ENCODE results near the gene DDX10. TPM values are rescaled to one million over a fixed set of nuclear protein-coding genes. Genes with fewer than 3 reads are reported as not detected.

The DDX10 gene
- total RNA-seq, 1 experiment from 2014 or later, result 72.2 TPM

DNA sequence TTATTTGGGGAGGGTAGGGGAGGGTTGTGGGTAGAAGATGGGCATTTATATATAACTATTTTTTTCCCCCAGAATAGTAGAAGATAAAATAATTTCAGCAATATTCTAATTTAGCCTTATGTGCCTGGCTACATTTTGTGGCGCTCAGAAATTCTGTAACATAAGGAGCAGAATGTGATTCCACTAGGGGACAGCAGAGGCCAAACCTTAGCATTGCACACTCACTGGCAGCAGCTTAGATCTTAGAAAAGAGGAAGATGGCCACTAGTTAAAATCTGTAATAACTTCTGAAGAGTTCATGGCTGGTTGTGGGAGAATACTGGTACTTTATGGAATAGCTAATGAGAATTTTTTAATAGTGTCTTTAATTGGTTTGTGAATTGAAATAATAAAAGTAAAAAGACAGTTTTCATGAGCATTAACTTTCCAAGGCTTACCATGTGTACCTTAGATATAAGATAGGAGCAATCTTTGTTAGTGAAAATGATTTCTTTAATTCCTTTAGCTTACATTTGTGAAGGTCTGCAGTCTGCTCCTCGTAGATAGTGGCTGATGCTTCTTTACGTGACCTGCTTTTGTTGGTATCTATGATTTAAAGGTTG lies 33.1 kb downstream of the DDX10 start:
- no peaks in the 10 kb centered on the region for H3K4me1 ChIP-seq (ENCODE audit: insufficient read depth, low read length, poor library complexity, severe bottlenecking)
- no peak overlapping the region for H3K4me3 ChIP-seq (ENCODE audit: low read depth, low read length, poor library complexity, severe bottlenecking)
- BruUV-seq (replicated peaks), result no TSS peak
- no peaks in the 10 kb centered on the region for H3K27me3 ChIP-seq (replicated peaks; ENCODE audit: insufficient read depth, low read depth, low read length, poor library complexity)
- H3K27ac ChIP-seq (ENCODE audit: low read depth, low read length, poor library complexity, severe bottlenecking), result no peak overlapping the region
- no peak for TF ChIP-seq EZH2 (IDR thresholded peaks at IDR 0.05; ENCODE audit: borderline replicate concordance, low read depth, low read length, poor library complexity, severe bottlenecking)
- TF ChIP-seq, protein P1, sequence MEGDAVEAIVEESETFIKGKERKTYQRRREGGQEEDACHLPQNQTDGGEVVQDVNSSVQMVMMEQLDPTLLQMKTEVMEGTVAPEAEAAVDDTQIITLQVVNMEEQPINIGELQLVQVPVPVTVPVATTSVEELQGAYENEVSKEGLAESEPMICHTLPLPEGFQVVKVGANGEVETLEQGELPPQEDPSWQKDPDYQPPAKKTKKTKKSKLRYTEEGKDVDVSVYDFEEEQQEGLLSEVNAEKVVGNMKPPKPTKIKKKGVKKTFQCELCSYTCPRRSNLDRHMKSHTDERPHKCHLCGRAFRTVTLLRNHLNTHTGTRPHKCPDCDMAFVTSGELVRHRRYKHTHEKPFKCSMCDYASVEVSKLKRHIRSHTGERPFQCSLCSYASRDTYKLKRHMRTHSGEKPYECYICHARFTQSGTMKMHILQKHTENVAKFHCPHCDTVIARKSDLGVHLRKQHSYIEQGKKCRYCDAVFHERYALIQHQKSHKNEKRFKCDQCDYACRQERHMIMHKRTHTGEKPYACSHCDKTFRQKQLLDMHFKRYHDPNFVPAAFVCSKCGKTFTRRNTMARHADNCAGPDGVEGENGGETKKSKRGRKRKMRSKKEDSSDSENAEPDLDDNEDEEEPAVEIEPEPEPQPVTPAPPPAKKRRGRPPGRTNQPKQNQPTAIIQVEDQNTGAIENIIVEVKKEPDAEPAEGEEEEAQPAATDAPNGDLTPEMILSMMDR (conservative IDR thresholded peaks at IDR 0.05; ENCODE audit: low read depth, low read length), result peak; percentile 95
- POLR2A ChIA-PET (ENCODE audit: low non-redundant PET), result no interaction called here
- H3K9me3 ChIP-seq (ENCODE audit: low read depth, low read length, poor library complexity, severe bottlenecking), result no peaks in the 10 kb centered on the region
- CTCF ChIA-PET, result interaction anchor here (0.5 to 1.5 kb wide), 7 partner anchors 133 to 1241 kb away, joined by 3 to 11 read pairs (median 3); partner anchors contain the start of gene ATM
- intact Hi-C loops (cut with micrococcal nuclease; ENCODE audit: unreplicated experiment), result loop anchor here (1.0 kb wide), 2 partner anchors 173 to 999 kb away; no protein-coding TSS in a partner anchor
- DNase-seq (ENCODE audit: low spot score), result peak; percentile 85
- H3K36me3 ChIP-seq (ENCODE audit: insufficient read depth, low read length, poor library complexity, severe bottlenecking), result no peaks in the 10 kb centered on the region

DNA sequence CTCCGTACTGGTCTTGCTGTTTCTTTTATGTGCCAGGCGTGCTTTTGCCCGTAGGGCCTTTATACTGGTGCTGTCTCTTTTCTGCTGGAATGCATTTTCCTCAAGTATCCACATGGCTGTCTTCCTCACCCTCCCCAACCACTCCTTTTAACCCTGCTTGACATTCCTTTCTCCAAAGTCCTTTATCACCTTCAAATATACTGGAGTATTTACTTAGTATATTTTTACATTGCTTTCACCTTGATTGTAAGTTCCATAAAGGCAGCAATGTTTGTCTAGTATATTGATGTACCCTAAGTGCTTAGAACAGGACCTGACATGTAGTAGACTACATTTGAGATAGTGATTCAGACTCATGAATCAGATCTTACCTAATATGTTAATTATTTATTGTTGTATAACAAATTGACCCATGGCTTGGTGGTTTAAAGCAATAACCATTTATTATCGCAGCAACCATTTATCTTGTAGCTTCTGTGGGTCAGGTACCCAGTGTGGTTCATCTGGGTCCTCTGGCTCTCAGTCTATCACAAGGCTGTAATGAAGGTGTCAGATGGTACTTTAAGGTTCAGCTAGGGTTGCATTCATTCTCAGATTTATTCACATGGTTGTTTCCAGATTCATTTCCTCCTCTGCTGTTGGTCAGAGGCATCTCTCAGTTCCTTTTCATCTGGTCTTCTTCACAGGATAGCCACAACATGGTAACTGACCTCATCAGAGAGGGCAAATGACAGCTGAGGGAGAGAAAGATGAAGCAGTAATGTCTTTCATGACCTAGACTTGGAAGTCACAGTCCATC lies 34.2 kb downstream of the DDX10 start:
- no TSS peak for BruUV-seq (replicated peaks)
- POLR2A ChIA-PET (ENCODE audit: low non-redundant PET), result no interaction called here

DNA sequence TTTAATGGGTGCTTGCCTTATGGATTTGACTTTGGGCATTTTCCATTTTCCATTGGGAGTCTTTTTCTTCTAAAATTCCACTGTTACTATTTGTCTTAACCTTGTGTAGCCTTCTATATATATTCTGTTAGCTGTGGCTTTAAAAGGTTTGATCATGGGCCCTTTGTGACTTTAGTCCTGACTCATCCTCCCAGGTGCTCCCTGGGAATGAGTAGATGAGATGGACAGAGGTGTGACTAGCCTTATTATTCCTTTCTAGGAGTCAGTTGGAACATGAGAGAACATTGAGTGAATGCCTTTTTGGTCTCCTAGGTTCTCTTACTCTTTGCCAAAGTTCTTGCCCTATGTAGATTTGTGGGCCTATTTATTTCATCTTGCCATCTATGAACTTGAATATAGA lies 39.0 kb downstream of the DDX10 start:
- DNase-seq (ENCODE audit: low spot score), result no peak
- Histone ChIP-seq H3K27me3 (replicated peaks; ENCODE audit: insufficient read depth, low read depth, low read length, poor library complexity) (no peaks in the 10 kb centered on the region), H3K9me3 (ENCODE audit: low read depth, low read length, poor library complexity, severe bottlenecking) (peaks cover 14% of the 10 kb centered on the region), H3K36me3 (ENCODE audit: insufficient read depth, low read length, poor library complexity, severe bottlenecking) (peaks cover 26% of the 10 kb centered on the region), H3K4me1 (ENCODE audit: insufficient read depth, low read length, poor library complexity, severe bottlenecking) (no peaks in the 10 kb centered on the region), H3K27ac (ENCODE audit: low read depth, low read length, poor library complexity, severe bottlenecking) (no peak overlapping the region), H3K4me3 (ENCODE audit: low read depth, low read length, poor library complexity, severe bottlenecking) (no peak overlapping the region)
- CTCF ChIA-PET, result no interaction called here
- POLR2A ChIA-PET (ENCODE audit: low non-redundant PET), result no interaction called here
- TF ChIP-seq, protein P1 (conservative IDR thresholded peaks at IDR 0.05; ENCODE audit: low read depth, low read length), result no peak
- TF ChIP-seq EZH2 (IDR thresholded peaks at IDR 0.05; ENCODE audit: borderline replicate concordance, low read depth, low read length, poor library complexity, severe bottlenecking), result no peak
- intact Hi-C loops (cut with micrococcal nuclease; ENCODE audit: unreplicated experiment), result no loop called here
- BruUV-seq (replicated peaks), result no TSS peak

More for the DNA sequence above, 34.2 kb downstream of the DDX10 start:
- H3K27ac ChIP-seq (ENCODE audit: low read depth, low read length, poor library complexity, severe bottlenecking), result no peak overlapping the region
- no peaks in the 10 kb centered on the region for H3K27me3 ChIP-seq (replicated peaks; ENCODE audit: insufficient read depth, low read depth, low read length, poor library complexity)
- CTCF ChIA-PET, result interaction anchor here (1.4 kb wide), 2 partner anchors 172 to 998 kb away, joined by 11 read pairs; no protein-coding TSS in a partner anchor
- intact Hi-C loops (cut with micrococcal nuclease; ENCODE audit: unreplicated experiment), result loop anchor here (1.0 kb wide), 2 partner anchors 172 to 998 kb away; no protein-coding TSS in a partner anchor
- TF ChIP-seq EZH2 (IDR thresholded peaks at IDR 0.05; ENCODE audit: borderline replicate concordance, low read depth, low read length, poor library complexity, severe bottlenecking), result no peak
- TF ChIP-seq, protein P1 (conservative IDR thresholded peaks at IDR 0.05; ENCODE audit: low read depth, low read length), result no peak
- no peaks in the 10 kb centered on the region for H3K36me3 ChIP-seq (ENCODE audit: insufficient read depth, low read length, poor library complexity, severe bottlenecking)
- H3K4me3 ChIP-seq (ENCODE audit: low read depth, low read length, poor library complexity, severe bottlenecking), result no peak overlapping the region
- DNase-seq (ENCODE audit: low spot score), result no peak
- H3K4me1 ChIP-seq (ENCODE audit: insufficient read depth, low read length, poor library complexity, severe bottlenecking), result no peaks in the 10 kb centered on the region
- H3K9me3 ChIP-seq (ENCODE audit: low read depth, low read length, poor library complexity, severe bottlenecking), result no peaks in the 10 kb centered on the region

Data from A673 (cell line).